Activated CD4-positive, alpha-beta memory T cell treated with anti-CD3 and anti-CD28 coated beads for 36 hours (primary cell): ENCODE data around the gene TK1. TPM values are rescaled to one million over a fixed set of nuclear protein-coding genes. Genes with fewer than 3 reads are reported as not detected.

Experiments used
- CTCF ChIA-PET: fragments of 350-600 bp; sonication (Branson Sonifier 250); formaldehyde crosslinking; loops from one replicate; lab custom pipeline; 2021; ENCODE audit warnings: antibody characterized with exemption, inconsistent platforms; lab: Charles Lee
- POLR2A ChIA-PET: fragments of 350-600 bp; sonication (Branson Sonifier 250); formaldehyde crosslinking; loops from one replicate; lab custom pipeline; 2021; ENCODE audit warnings: antibody characterized with exemption; lab: Charles Lee
- DNase-seq: peaks from one replicate; pipeline ENCODE4 v3.0.0-alpha.2; 2020
- H3K27ac Mint-ChIP-seq: one replicate; pipeline ENCODE4 v1.8.0; 2021; ENCODE audit warnings: mixed read lengths
- H3K27me3 Mint-ChIP-seq: one replicate; pipeline ENCODE4 v1.8.0; 2021; ENCODE audit warnings: mixed read lengths
- H3K36me3 Mint-ChIP-seq: one replicate; pipeline ENCODE4 v1.8.0; 2021; ENCODE audit warnings: mixed read lengths
- H3K4me1 Mint-ChIP-seq: one replicate; pipeline ENCODE4 v1.8.0; 2021; ENCODE audit warnings: low read depth, mixed read lengths
- H3K4me3 Mint-ChIP-seq: one replicate; pipeline ENCODE4 v1.8.0; 2021; ENCODE audit warnings: mild to moderate bottlenecking, mixed read lengths
- H3K9me3 Mint-ChIP-seq: one replicate; pipeline ENCODE4 v1.8.0; 2021; ENCODE audit warnings: mixed read lengths
- intact Hi-C: fragments of 100-400 bp; cut with micrococcal nuclease; formaldehyde crosslinking; loops from one replicate; pipeline ENCODE4 v1.15.1; 2023
- total RNA-seq, 2 experiments: library from RNA; stranded (reverse); gene quantifications; one replicate each; pipeline ENCODE4 v1.2.3, GENCODE V29; 2021

Gene TK1
- total RNA-seq, 2 experiments from 2014 or later: 188 to 193 TPM

DNA sequence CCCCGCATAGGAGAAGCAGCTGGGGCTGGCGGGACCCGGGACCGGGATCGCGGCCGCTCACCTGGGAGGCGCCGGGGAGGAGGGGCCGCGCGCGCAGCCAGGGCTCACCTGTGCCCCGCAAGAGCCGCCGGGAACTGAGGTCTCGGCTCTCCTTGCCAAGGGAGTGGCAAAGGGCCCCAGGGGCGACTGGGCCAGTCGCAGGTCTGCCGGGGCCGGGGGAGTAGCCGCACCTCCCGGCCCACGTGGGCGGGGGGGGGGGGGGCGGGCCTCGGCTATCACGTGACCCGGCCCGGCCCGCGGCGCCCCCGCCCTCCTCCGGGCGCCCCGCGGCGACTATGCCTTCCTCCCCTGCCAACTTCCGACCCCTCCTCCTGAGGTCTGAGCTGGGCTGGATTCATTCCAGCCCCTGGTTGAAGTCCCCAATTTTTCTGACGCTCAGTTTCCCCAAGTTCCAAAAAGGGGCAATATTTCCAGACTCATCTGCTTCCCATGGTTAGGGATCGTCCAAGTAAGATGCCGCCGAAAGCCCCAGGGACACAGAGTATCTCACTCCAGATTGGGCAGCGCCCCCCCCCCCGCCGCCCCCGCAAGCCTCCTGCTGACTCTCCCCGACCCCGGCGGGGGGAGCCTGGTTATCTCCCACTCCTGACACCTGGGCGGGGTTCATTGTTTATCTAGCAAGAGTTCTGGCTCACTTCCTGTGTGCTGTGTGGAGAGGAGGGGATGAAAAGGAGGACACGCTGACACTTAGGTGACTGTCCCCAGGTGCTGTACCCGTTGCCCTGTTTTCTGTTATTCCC is 58.1 kb downstream of the TK1 start, which contains the start of gene TMC6:
Gene TMC6, minus strand, starts transcription at position 205 of the 800 bp plus-strand sequence. CDS start 1,923 bp downstream, outside the sequence.
- Mint-ChIP-seq H3K4me1 (peaks cover 51% of the 10 kb centered on the region), H3K9me3 (no peaks in the 10 kb centered on the region), H3K27me3 (no peaks in the 10 kb centered on the region), H3K4me3 (peak within 1 kb of the TSS; percentile 97), H3K27ac (peak within 1 kb of the TSS; percentile 95), H3K36me3 (peaks cover 45% of the 10 kb centered on the region)
- intact Hi-C loops: loop anchor here (2.0 kb wide), 1 partner anchor 126 kb away; no protein-coding TSS in a partner anchor
- CTCF ChIA-PET: interaction anchor here (1.4 to 11.2 kb wide), 4 partner anchors 7 to 48 kb away, joined by 9 to 99 read pairs (median 12); no protein-coding TSS in a partner anchor
- POLR2A ChIA-PET: interaction anchor here (0.6 to 1.9 kb wide), 5 partner anchors 11 to 15 kb away, joined by 3 to 12 read pairs (median 5); no protein-coding TSS in a partner anchor
- peak; percentile 85 for DNase-seq

DNA sequence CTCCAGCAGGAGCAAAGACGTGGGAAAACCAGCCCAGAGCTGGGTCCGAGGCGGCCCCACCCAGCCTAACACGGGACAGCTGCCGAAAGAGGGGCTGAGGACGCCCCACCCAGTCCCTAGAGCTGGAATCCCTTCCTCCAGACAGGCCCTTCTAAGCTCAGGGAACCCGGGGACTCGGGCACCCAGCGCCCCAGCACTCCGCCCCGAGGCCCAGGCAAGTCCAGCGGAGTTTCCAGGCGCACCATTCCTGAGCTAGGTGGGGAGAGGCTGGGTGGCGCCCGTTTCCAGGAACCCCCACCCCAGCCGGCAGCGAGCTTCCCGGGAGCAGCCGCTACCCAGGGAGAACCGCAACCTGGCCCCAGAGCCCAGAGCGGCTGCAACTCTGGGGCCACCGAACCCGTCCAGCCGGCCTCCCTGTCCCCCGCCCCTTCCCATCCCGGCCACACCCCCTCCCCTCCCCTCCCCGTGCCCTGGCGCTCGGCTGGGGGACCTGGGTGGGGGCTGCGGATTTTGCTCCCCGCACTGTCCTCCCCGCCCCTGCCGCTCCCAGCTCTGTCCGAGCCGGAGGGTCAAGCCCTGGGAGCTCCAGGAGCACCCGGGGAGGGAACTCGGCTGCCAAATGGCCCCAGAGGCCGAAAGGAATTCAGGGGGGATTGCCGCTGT is 58.8 kb downstream of the TK1 start:
- H3K4me1 Mint-ChIP-seq: peaks cover 51% of the 10 kb centered on the region
- H3K9me3 Mint-ChIP-seq: no peaks in the 10 kb centered on the region
- peak overlapping the region; percentile 91 for H3K4me3 Mint-ChIP-seq
- peak overlapping the region; percentile 90 for H3K27ac Mint-ChIP-seq
- intact Hi-C loops: loop anchor here (2.0 kb wide), 1 partner anchor 127 kb away; no protein-coding TSS in a partner anchor
- ChIA-PET CTCF (interaction anchor here (1.4 to 11.2 kb wide), 3 partner anchors 8 to 48 kb away, joined by 9 to 99 read pairs (median 10); no protein-coding TSS in a partner anchor), POLR2A (interaction anchor here (1.1 to 1.9 kb wide), 4 partner anchors 12 to 15 kb away, joined by 3 to 12 read pairs (median 6); no protein-coding TSS in a partner anchor)
- no peaks in the 10 kb centered on the region for H3K27me3 Mint-ChIP-seq
- H3K36me3 Mint-ChIP-seq: peaks cover 44% of the 10 kb centered on the region
- DNase-seq: no peak

DNA sequence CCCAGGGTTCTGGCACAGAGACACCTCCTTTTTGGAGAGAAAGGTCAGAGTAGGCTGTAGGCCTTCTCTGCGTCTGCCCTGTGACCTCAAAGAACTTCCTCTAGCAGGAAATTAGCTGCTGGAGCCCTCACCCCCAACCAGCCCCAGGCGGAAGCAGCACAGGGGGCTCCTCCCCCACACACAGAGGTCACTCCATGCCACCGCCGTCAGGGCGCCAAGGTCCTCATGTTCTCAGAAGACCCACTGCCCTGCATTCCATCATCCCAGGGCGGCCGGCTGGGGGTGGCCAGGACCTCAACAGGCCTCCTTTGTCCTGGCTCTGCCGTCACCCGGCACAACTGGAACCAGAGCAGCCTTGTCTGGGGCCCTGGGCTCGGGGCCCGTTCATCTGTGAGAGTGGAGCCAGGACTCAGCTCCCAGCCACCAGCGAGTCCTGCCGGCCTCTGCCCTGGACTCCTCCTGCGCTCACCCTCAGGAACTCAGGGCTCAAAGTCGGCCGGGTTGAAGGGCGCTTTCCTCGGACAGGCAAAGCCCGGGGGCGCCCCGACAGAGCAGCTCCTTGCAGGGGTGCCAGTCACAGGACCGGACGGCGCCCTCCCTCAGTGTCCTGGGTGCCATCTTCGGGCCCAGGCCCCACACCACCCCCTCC is 59.5 kb downstream of the TK1 start:
- Mint-ChIP-seq H3K4me3 (peak overlapping the region; percentile 91), H3K27ac (peak overlapping the region; percentile 90), H3K36me3 (peaks cover 44% of the 10 kb centered on the region), H3K4me1 (peaks cover 52% of the 10 kb centered on the region), H3K27me3 (no peaks in the 10 kb centered on the region), H3K9me3 (no peaks in the 10 kb centered on the region)
- CTCF ChIA-PET: interaction anchor here (1.4 to 11.2 kb wide), 3 partner anchors 8 to 49 kb away, joined by 9 to 99 read pairs (median 10); no protein-coding TSS in a partner anchor
- peak; percentile 81 for DNase-seq
- intact Hi-C loops: no loop called here
- POLR2A ChIA-PET: interaction anchor here (1.1 to 1.9 kb wide), 4 partner anchors 12 to 15 kb away, joined by 3 to 12 read pairs (median 6); no protein-coding TSS in a partner anchor

DNA sequence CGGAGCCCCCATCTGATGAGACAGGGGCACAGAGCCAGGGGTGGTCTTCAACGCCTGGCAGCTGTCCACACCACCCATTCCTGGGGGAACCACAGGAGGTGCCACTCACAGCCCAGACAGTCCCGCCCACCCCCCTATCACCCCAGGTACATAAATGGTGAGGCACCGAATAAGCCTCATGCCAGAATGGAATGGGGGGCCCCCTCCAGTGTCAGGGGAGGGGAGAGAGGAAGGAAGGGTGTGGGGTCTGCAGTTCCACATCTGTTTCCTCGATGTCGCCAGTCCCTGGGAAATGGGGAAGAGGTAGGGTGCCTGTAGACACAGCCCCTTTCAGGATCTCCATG is 60.0 kb downstream of the TK1 start:
- H3K27ac Mint-ChIP-seq: peak overlapping the region; percentile 90
- H3K4me1 Mint-ChIP-seq: peaks cover 57% of the 10 kb centered on the region
- no peak for DNase-seq
- peaks cover 49% of the 10 kb centered on the region for H3K36me3 Mint-ChIP-seq
- ChIA-PET CTCF (interaction anchor here (1.5 to 11.2 kb wide), 4 partner anchors 9 to 125 kb away, joined by 5 to 99 read pairs (median 8); no protein-coding TSS in a partner anchor), POLR2A (interaction anchor here (1.5 to 1.7 kb wide), 3 partner anchors 11 to 13 kb away, joined by 5 to 12 read pairs (median 7); no protein-coding TSS in a partner anchor)
- peak overlapping the region; percentile 91 for H3K4me3 Mint-ChIP-seq
- no peaks in the 10 kb centered on the region for H3K9me3 Mint-ChIP-seq
- no peaks in the 10 kb centered on the region for H3K27me3 Mint-ChIP-seq
- intact Hi-C loops: no loop called here

DNA sequence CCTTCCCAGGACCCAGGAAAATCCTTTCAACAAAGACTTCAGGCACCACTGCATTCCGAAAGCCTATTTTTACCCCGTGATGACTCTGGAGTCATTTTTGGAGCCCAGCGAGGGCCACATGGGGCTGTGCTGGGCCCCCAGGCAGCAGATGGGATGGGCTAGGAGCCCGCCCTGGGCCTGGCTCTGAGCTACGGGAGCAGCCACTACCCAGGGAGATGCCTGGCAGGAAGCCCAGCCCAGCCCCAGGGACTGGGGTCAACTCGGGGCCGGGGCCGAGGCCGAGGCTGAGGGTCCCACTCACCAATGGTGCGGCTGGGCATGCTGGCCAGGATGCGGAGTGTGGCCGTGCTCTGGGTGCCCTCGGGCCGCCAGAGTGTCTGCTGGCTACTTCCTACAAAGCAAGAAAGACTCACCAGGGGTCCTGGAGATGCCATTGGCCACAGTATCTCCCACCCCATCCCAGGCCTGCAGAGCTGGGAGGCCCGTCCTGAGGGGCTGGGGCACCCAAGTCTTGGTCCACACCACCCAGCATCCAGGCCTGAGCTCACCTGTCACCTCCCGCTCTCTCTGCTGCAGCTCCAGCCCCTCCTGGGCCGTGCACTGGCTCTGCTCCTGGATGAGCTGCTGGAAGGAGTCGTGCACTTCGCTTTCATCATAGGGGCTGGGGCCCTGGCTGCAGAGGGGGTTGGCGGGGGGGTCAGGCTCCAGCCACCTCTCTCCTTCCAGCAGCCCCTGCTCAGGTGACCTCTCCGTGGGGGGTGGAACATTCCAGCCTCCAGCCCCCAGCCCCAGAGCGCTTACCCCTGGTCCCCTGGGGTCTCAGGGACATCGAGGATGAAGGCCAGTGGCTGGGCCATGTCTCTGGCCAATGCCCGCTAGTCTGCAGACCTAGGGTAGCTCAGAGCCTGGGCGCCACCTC is 60.6 kb downstream of the TK1 start:
- Mint-ChIP-seq H3K4me3 (peak overlapping the region; percentile 91), H3K4me1 (peaks cover 63% of the 10 kb centered on the region), H3K27me3 (no peaks in the 10 kb centered on the region), H3K9me3 (no peaks in the 10 kb centered on the region), H3K36me3 (peaks cover 55% of the 10 kb centered on the region), H3K27ac (peak overlapping the region; percentile 90)
- intact Hi-C loops: no loop called here
- ChIA-PET POLR2A (interaction anchor here (1.1 to 1.7 kb wide), 4 partner anchors 8 to 43 kb away, joined by 3 to 7 read pairs (median 6); partner anchors contain the start of gene SYNGR2), CTCF (interaction anchor here (1.8 to 11.2 kb wide), 3 partner anchors 9 to 125 kb away, joined by 5 to 99 read pairs (median 7); no protein-coding TSS in a partner anchor)
- no peak for DNase-seq

DNA sequence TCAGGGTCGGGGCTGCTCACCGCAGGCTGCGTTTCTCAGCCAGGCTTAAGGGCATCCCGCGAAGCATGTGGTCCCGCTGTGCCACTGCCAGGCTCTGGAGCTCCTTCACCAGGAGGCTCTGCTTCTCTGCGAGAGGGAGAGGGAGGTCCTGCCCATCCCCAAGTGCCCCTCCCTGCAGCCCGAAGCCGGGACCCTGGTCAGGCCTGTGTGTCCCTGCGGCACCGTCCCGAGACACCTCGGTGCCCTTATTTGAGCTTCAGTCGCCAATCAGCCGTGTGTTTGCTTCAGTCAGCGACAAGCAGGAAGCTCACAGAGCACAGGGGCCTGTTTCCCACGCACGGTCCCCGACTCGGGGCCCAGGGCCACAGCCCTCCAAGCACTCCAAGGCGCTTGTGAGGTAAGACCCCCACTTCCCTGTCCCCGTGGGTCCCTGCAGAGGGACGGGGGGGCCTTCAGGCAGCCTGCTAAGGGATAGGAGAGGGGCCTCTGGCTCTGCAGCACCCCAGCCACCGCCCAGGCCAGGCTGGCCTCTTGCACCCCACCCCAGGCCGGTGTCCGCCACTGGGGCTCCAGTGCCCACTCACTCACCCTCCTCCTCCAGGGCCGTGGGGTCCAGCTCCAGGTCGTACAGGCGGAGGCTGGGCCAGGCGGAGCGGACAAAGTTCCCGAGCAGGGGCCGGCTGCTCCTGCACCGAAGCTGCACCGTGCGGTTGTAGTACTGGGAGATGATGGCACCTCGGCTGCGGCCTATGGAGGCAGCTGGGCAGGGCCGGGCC is 61.5 kb downstream of the TK1 start:
- Mint-ChIP-seq H3K4me3 (peak overlapping the region; percentile 91), H3K27me3 (no peaks in the 10 kb centered on the region), H3K36me3 (peaks cover 55% of the 10 kb centered on the region), H3K27ac (peak overlapping the region; percentile 38), H3K4me1 (peaks cover 67% of the 10 kb centered on the region), H3K9me3 (no peaks in the 10 kb centered on the region)
- intact Hi-C loops: no loop called here
- DNase-seq: peak; percentile 54
- CTCF ChIA-PET: interaction anchor here (1.0 to 11.2 kb wide), 5 partner anchors 10 to 126 kb away, joined by 4 to 99 read pairs (median 7); no protein-coding TSS in a partner anchor
- POLR2A ChIA-PET: interaction anchor here (0.6 to 1.7 kb wide), 8 partner anchors 9 to 129 kb away, joined by 3 to 7 read pairs (median 4); partner anchors contain the start of gene SYNGR2

DNA sequence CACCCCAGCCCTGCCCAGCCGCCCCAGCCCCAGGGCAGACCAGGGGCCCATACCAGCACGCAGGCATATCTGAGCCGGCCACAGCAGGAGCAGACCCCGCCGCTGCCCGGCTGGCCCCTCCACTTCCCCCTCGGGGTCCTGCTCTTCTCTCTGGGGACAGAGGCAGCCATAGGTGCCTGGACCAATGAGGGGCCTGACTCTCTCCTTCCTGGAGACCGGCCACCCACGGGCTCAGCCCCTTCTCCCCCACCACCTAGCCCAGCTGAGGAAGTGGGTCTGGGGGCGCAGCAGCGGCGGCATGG is 62.1 kb downstream of the TK1 start:
- peak overlapping the region; percentile 38 for H3K27ac Mint-ChIP-seq
- peaks cover 63% of the 10 kb centered on the region for H3K4me1 Mint-ChIP-seq
- ChIA-PET CTCF (interaction anchor here (1.0 to 11.2 kb wide), 5 partner anchors 11 to 105 kb away, joined by 4 to 99 read pairs (median 7); no protein-coding TSS in a partner anchor), POLR2A (interaction anchor here (0.6 to 1.6 kb wide), 6 partner anchors 9 to 130 kb away, joined by 3 to 7 read pairs (median 4); partner anchors contain the start of gene SYNGR2)
- H3K27me3 Mint-ChIP-seq: no peaks in the 10 kb centered on the region
- intact Hi-C loops: no loop called here
- DNase-seq: no peak
- H3K9me3 Mint-ChIP-seq: no peaks in the 10 kb centered on the region
- H3K4me3 Mint-ChIP-seq: peak overlapping the region; percentile 91
- H3K36me3 Mint-ChIP-seq: peaks cover 57% of the 10 kb centered on the region

Other genes starting within 250 kb of the TK1 start
- gene TNRC6C, start 228.3 kb downstream of the TK1 start, total RNA-seq: 10 to 100 TPM; 10.9 to 15.6 TPM
- 100 to 1,000 TPM; 157 to 162 TPM for gene TMC6, start 58.3 kb downstream of the TK1 start, total RNA-seq
- 100 to 1,000 TPM; 134 to 140 TPM for gene TMC8, start 56.3 kb downstream of the TK1 start, total RNA-seq
- not detected for gene C17orf99, start 40.7 kb downstream of the TK1 start, total RNA-seq
- gene SYNGR2, start 18.5 kb downstream of the TK1 start, total RNA-seq: 10 to 100 TPM; 79.2 to 87.7 TPM
- gene AFMID, start 310 bp upstream of the TK1 start, total RNA-seq: 10 to 100 TPM; 16.8 to 19.0 TPM
- 10 to 100 TPM; 87.4 to 95.4 TPM for gene BIRC5, start 27.2 kb upstream of the TK1 start, total RNA-seq
- not detected for gene TMEM235, start 44.6 kb upstream of the TK1 start, total RNA-seq
- gene SOCS3, start 173.0 kb upstream of the TK1 start, total RNA-seq: 100 to 1,000 TPM; 162 to 167 TPM
- gene PGS1, start 191.6 kb upstream of the TK1 start, total RNA-seq: 10 to 100 TPM; 75.8 to 78.1 TPM